Hematopoietic multipotent progenitor cell treated with erythropoietin and hydrocortisone succinate and interleukin-3 and kit ligand, for 6 days (in vitro differentiated cells): ENCODE measurements around the gene PDZD4.
A peak's percentile ranks its signal among the peaks of the same experiment; 100 is the strongest.

Source experiments
- DNase-seq: peaks from one replicate; pipeline ENCODE4 v3.0.0-alpha.2; 2015

The PDZD4 gene

GRCh38 chrX:153804100-153804595, 26.2 kb downstream of the PDZD4 start:
- DNase-seq, result no peak

GRCh38 chrX:153803211-153804099, 26.9 kb downstream of the PDZD4 start:
- DNase-seq, result no peak

- DNase-seq, result no peak
Observed at GRCh38 chrX:153802513-153803045, 27.8 kb downstream of the PDZD4 start.

- no peak for DNase-seq
Observed at GRCh38 chrX:153801669-153802068, 28.7 kb downstream of the PDZD4 start.

GRCh38 chrX:153800746-153801145, 29.6 kb downstream of the PDZD4 start:
- DNase-seq, result no peak

- DNase-seq, result no peak
Observed at GRCh38 chrX:153800177-153800722, 30.1 kb downstream of the PDZD4 start.

GRCh38 chrX:153799326-153799725, 31.0 kb downstream of the PDZD4 start:
- no peak for DNase-seq

GRCh38 chrX:153797415-153798015, 32.8 kb downstream of the PDZD4 start:
- no peak for DNase-seq

- DNase-seq, result peak; percentile 22
Observed at GRCh38 chrX:153794897-153795816, 35.2 kb downstream of the PDZD4 start.

GRCh38 chrX:153794018-153794896, 36.1 kb downstream of the PDZD4 start, which contains the start of the genes IDH3G and SSR4:
TSS of gene IDH3G (minus strand) at chrX:153794375. CDS start at chrX:153794326, 49 bp downstream.
TSS of gene SSR4 (plus strand) at chrX:153794668. CDS start at chrX:153794688, 20 bp downstream.
- peak; percentile 94 for DNase-seq

GRCh38 chrX:153793291-153793690, 37.1 kb downstream of the PDZD4 start:
- no peak for DNase-seq

GRCh38 chrX:153792368-153792767, 38.0 kb downstream of the PDZD4 start:
- DNase-seq, result no peak

- peak; percentile 66 for DNase-seq
Observed at GRCh38 chrX:153791104-153791852, 39.1 kb downstream of the PDZD4 start.

- DNase-seq, result no peak
Observed at GRCh38 chrX:153789654-153790053, 40.7 kb downstream of the PDZD4 start.

GRCh38 chrX:153786669-153787068, 43.7 kb downstream of the PDZD4 start:
- no peak for DNase-seq

GRCh38 chrX:153784325-153784967, 45.9 kb downstream of the PDZD4 start:
- DNase-seq, result no peak

GRCh38 chrX:153783378-153784013, 46.8 kb downstream of the PDZD4 start:
- no peak for DNase-seq

- no peak for DNase-seq
Observed at GRCh38 chrX:153782871-153783270, 47.5 kb downstream of the PDZD4 start.

- peak; percentile 27 for DNase-seq
Observed at GRCh38 chrX:153782313-153782712, 48.0 kb downstream of the PDZD4 start.
